GM18526 (cell line): ENCODE measurements around the gene MRPS23.

Source experiments
- POLR2A ChIP-seq: IDR thresholded peaks from 3 replicates; pipeline ENCODE4 v1.6.1; 2011; ENCODE audit not compliant: insufficient read length; ENCODE audit errors: extremely low read depth

Gene MRPS23

DNA sequence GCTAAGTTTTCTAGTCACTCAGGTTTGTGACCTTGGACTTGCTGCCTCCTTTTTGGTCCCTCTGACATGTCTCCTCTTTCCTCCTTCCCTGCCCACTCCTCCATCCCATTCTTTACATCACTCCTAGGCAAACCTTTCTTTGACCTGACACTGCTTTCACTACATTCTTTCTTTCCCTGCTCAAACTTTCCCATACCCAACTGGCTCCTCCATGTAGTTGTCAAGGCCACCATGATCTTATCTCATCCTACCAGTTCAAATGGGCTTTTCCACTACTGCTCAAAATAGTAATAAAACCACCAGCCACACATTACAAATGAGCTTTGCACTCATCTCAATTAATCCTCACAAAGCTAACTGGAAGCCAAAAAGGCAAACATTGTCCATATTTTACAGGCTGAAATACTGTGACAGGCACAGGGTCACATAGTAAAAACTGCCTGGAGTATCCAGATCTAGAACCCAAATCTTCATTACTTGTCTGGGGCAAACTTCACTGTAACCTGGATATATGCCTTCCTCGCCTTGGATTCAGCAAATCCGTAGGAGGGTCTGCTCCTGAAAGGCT is 14.4 kb downstream of the MRPS23 start:
- TF ChIP-seq POLR2A, result no peak

DNA sequence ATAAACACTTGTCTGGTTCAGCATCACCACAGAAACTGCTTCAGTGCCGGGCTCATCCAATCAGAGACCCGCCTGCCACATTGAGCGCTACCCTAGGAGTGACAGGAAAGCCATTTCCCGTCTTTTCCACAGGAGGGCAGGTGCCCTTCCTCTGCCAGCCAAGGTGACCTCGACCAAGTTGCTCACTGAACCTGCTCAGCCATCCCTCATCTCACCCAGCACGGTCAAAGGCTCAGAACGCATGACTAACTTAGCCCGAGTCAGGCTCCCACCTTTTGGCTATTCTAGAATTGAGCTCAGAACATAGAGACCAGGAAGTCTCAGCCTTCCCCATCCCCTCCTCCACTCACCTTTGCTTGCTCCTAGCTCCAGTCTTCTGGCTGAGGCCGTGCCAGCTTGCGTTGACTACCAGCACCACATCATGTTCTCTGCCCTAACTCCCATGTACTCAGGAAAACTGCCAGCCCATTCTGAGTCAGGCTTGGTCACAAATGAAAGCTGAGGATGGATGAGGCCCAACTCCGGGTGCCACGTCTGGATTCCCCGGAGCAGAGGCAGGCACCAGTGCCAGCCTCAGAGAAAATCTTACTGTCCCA is 15.6 kb downstream of the MRPS23 start:
- no peak for TF ChIP-seq POLR2A

DNA sequence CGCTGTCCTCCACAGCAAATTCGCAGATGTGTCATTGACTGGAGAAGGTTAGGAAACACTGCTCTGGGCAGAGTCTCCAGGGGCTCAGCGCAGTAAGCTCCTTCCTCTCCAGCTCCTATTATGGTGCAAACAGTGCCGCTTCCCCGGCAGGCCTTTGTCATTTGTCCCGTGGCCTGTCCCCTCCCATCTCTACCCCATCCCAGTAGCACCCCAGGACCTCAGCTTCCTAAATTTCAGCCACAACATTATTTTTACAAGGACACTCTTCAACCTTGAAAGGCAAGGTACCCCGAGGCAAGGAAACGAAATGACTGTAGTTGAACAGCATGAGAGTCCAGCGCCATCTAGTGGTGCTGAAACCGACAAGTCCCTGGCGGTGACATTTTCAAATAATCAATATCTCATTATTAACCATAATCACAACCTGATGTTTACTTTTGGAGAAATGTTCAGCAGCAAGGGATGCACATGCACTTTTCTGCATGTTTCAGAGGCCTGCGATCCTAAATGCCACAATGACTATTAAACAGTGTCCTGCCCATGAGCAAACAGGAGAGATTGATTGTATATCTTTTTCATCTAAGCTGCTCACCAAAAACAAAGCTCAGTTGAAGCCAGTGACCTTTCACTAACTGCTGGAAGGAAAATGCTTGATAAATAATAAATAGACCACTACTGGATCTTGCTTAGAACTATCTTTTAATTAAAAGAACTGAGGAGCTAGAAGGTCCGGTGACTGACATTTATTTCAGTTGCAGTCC is 16.5 kb downstream of the MRPS23 start:
- TF ChIP-seq POLR2A, result no peak

DNA sequence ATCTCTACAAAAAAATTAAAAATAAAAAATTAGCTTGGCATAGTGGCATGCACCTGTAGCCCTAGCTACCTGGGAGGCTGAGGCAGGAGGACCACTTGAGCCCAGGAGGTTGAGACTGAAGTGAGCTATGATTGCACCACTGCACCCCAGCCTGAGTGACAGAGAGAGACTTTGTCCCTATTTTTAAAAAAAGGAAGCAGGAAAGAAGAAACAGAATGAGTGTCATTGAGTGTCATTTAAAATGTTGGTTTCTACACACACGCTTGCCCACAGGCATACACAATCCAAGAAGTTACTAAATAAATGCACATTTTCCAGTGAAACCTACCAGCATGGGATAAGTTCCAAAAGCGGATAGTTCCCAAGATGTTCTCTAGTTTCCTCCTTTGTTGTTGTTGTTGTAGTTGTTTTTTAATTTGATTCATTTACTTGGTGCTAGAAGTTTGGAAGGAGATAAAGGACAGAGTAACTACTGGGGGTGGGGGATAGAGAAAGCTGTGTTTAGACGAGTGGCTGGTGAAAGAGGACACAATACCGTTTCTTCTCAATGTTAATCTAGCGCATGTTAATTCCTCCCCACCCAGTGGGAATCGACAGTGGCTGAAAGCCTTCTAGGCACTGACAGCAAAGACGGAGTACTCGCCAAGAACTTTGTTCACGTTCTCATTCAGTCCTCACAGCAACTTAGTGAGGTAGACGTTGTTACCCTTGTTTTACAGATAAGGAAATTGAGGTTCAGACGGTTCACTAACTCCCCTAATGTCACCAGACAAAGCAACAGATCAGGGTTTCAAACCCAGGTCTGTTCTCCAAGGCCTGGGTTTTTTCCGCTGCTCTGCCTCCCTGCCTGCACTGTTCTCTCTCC is 17.3 kb downstream of the MRPS23 start:
- TF ChIP-seq POLR2A, result no peak

DNA sequence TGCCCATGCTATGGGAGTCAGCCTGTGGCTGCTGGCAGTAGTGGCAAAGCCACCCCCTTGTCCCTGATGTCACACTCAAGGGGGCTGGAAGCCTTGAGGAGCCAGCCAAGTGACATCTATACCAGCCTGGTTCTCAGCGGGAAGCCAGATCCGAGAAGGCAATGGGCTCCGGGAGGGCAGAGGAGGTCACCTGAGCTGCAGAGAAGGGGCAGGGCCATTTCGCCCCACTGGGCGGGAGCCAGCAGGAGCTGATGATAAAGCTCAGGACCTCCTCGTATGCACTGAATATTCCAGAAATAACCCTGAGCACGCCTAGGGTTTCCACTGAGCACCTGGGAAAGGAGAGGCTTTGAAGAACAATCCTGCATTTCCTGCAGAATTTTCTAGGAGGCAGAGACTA is 19.0 kb downstream of the MRPS23 start:
- TF ChIP-seq POLR2A, result no peak

GRCh38 chr17:57823469-57824401 is 26.1 kb downstream of the MRPS23 start:
- TF ChIP-seq POLR2A, result no peak

- TF ChIP-seq POLR2A, result no peak
Observed at GRCh38 chr17:57819867-57820266, 30.0 kb downstream of the MRPS23 start.

- TF ChIP-seq POLR2A, result no peak
Observed at GRCh38 chr17:57819285-57819684, 30.6 kb downstream of the MRPS23 start.

DNA sequence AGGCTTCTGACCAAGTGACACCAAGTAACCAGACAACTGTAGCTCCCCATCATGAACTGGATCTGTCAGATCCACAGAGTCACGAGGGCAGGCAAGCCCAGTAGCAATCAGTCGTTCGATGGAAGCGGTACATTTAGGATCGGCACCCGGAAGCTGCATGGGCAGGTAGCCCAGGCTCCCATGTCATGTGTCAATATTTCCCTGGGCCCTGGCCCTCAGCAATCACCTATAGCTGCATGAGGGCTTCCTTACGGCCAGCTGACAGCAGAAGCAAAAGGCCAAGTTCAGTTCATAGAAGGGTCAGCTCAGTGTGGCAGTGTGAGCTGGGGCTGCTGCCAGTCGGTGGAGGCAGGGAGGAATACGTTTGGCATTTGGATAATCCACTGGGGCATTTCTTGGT is 31.8 kb downstream of the MRPS23 start:
- no peak for TF ChIP-seq POLR2A

DNA sequence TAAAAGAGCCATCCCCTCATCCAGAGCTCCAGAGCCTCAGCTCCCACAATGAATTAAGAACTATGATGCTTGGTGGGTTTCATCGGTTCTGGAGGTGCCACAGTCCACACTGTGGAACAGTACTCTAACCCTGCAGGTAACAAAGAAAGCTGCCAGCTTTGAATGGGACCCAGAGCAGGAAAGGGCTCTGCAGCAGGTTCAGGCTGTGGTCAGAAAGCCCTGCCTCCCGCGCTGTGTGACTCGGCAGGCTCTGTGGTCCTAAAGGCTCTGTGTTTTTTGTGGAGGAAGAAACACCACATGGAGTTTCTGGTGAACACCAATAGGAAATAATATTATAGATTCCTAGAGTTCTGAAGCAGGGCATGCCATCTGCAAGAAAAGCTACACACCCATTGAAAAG is 32.5 kb downstream of the MRPS23 start:
- no peak for TF ChIP-seq POLR2A

GRCh38 chr17:57814421-57814820 is 35.4 kb downstream of the MRPS23 start:
- TF ChIP-seq POLR2A, result no peak

DNA sequence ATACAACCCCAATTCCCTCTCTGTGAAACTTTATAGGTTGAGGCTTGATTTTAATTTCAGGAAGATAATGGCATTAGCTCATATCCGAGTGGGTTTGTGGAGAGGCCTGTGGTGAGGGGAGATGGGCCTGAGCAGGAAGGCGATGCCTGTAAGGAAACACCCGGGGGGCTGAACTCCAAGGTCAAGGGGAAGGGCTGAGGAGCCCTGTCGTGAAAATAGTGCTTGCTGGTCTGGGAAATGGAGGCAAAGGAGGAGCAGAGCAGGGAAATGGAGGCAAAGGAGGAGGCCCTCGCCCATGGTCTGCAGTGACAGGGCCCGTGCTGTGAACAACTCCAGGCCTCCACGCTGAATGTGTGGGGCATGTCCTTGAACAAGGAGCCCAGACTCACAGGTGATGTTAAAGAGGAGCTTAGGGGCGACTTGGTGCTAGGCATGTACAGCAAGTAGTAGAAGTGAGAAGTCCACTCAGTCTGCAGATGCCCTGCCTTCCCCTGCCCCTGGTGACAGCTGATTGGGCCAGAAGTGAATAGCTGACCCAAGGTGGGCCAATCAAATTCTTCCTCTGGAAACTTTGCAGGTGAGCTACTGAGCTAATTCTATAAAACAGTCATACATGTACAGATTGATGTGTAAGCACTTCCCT is 38.1 kb downstream of the MRPS23 start:
- no peak for TF ChIP-seq POLR2A

DNA sequence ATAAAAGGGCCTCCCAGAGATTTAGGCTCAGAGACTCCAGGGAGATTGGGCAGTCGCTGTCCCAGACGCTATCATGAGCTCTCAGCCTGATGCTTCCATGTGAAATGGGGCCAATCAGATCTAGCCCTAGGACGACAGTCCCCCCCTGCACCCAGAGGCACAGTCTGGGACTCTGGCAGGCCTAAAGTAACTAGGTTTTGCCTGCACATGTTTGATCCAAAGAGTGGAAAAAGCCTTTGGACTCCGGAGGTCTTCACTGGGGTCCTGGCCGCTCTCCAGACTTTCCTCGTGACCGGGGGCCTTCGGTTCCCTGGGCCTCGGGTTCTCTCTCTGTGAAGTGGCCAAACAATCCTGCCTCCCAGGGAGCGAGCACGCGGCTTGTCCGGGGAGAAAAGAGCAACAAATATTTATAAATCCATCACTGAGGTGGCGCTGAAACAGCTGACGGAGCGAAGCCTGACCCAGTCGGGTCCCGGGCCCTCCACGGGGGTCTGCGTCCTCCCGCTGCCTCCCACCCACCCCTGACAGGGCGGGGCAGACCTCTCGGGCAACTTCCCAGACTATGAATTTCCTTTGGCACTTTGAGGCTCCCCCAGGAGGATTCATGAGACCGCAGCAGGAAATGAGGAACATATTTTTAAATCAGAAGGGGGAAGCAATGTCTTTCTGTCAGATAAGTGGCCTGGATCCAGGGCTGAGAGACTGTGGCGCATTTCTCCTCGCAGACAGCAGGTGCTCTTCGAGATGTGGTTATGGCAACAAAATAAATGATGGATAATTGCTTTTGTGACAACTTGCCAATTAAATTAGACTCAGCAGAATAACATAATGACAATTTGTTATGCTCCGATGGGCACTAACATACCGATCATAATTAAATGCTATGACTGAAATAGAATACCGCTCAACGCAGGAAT is 38.9 kb downstream of the MRPS23 start:
- no peak for TF ChIP-seq POLR2A
